GM13977 (cell line): ENCODE measurements around the gene POLR3G.
A peak's percentile ranks its signal among the peaks of the same experiment; 100 is the strongest.

Experiments
- DNase-seq: peaks from one replicate; pipeline ENCODE4 v3.0.0; 2012; ENCODE audit warnings: low spot score
- in situ Hi-C: fragments of 300-500 bp; cut with MboI; formaldehyde crosslinking; loops from one replicate; pipeline ENCODE4 v1.12.0; 2022; ENCODE audit warnings: low sequenced_read_pairs, low pct_unique_long_range_greater_than_20kb, mixed read lengths, inconsistent platforms; ENCODE audit not compliant: unreplicated experiment
- TF ChIP-seq, protein P1 (sequence below): IDR thresholded peaks from 2 replicates; pipeline ENCODE4 v1.5.1; 2012; ENCODE audit warnings: mild to moderate bottlenecking, control low read depth; ENCODE audit not compliant: insufficient read depth; ENCODE audit errors: extremely low read depth, missing control alignments

POLR3G gene

DNA sequence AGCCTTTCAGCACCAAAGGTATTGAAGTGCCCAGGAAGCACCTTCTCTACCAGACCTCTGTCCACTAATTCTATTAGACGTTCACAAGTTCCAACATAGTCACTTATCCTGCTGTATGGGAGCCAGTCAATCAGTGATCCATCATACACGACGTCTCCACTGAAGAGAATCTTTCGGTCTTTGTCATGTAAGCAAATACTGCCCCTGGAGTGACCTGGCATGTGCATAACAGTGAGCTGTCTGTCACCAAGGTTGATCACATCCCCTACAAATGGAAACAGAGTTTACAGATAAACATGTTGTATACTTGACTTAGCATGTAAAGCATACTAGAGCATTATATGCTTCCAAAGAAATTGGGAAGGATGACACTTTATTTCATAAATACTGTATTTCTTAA is 13.4 kb upstream of the POLR3G start:
- in situ Hi-C loops = loop anchor here (25.0 kb wide), 1 partner anchor 326 kb away; no protein-coding TSS in a partner anchor
- DNase-seq = no peak
- TF ChIP-seq, protein P1, sequence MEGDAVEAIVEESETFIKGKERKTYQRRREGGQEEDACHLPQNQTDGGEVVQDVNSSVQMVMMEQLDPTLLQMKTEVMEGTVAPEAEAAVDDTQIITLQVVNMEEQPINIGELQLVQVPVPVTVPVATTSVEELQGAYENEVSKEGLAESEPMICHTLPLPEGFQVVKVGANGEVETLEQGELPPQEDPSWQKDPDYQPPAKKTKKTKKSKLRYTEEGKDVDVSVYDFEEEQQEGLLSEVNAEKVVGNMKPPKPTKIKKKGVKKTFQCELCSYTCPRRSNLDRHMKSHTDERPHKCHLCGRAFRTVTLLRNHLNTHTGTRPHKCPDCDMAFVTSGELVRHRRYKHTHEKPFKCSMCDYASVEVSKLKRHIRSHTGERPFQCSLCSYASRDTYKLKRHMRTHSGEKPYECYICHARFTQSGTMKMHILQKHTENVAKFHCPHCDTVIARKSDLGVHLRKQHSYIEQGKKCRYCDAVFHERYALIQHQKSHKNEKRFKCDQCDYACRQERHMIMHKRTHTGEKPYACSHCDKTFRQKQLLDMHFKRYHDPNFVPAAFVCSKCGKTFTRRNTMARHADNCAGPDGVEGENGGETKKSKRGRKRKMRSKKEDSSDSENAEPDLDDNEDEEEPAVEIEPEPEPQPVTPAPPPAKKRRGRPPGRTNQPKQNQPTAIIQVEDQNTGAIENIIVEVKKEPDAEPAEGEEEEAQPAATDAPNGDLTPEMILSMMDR = no peak

DNA sequence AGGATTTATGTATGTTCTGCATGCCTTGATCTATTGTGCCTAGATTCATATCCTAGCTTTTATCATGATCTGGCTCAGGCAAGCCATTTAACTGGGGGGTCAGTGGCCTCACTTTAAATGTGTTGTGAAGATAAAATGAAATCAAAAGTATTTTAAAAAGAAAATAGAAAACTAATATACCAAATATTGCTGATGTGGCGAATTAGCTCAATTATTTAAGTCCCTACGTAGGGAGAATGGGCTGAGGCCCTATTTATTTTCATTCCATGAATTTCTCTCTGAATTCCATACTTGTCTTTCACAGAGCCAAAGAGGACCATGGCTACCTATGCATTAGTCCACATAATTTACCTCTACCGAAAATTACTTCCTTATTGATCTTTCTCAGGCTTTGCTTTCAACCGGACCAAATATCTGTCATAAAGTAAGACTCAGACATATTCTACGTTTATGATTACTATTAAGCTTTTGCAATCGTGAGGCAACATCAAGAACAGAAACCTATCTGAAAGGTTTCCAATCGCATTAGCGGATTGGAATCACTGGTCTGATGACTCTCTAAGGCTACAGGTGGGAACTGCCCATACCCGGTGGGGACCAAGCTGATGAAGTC is 1.8 kb upstream of the POLR3G start:
- in situ Hi-C loops = loop anchor here (25.0 kb wide), 1 partner anchor 314 kb away; no protein-coding TSS in a partner anchor
- TF ChIP-seq, protein P1 = no peak
- peak; percentile 23 for DNase-seq

DNA sequence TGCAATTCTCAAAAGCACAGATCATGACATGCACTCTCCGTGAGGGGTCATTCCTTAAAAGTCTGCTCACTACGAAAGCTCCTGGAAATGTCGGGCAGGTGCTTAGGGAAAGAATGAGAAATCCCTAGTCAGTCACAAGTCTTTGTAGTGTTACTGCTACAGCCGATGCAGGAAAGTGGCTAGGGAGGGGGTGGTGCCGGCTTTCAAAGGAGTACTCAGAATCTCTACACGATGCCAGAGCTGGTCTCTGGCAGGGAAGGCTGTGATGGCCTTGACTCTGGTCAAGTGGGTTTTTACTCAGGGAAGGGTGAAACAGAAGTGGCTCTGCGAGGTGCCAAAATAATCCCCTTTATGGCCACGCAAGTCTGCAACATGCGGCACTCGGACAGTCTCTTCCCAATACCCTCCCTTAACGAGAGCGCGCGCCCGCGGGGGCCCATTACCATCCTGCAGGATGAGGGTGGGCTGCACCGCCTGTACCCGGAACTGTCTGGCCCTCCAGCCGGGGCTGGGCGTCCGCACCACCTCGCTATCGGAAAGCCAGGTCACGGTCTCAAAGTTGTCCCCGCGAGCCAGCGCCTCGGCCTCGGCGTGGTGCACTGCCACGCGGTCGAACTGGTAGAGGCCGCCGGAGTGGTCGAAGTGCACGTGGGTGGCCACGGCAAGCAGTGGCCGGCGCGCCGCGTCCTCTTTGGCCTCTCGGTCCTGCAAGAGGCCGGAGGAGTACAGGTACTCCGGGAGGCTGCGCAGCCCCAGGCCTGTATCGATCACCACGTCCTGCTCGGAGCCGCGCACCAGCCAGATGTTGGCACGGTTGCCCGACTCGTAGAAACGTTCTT is 1.0 kb upstream of the POLR3G start:
- in situ Hi-C loops = loop anchor here (25.0 kb wide), 1 partner anchor 314 kb away; no protein-coding TSS in a partner anchor
- peak; percentile 22 for DNase-seq

DNA sequence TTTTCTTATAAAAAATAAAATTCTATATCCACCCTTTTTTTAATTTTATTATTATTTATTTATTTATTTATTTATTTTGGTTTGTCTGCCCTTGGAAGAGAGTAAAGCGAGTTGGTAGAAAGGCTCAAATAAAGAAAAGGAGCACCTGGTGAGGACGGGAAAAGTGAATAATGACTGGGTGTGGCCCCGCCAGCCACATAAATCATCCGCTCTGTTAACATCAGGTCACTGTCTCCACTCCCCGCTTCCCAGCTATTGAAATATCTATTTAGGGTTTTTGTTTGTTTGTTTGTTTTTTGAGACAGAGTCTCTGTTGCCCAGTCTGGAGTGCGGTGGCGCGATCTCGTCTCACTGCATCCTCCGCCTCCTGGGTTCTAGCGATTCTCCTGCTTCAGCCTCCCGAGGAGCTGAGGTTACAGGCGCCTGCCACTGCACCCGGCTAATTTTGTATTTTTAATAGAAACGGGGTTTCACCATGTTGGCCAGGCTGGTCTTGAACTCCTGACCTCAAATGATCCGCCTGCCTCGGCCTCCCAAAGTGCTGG is 844 bp downstream of the POLR3G start:
- TF ChIP-seq, protein P1 = no peak
- in situ Hi-C loops = no loop called here
- no peak for DNase-seq

More for the DNA sequence above, 1.0 kb upstream of the POLR3G start:
- TF ChIP-seq, protein P1 = no peak

DNA sequence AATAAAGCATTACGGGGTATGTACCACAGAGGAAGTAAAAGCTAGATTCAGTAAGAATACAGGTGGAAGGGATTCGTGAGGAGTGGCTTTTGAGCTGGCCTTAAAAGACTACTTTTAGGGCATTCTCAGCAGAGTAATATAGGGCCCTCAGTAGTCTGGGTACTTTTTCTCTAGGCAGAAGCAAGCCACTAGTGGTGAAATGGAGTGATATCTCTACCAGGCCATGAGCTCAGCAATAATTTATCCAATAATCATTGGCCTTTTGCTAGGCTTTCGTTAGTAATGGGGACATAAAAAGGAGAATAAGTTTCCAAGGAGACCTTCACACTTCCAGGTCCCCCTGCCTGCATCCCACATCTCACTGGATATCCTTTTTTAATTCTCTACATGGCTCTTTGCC is 1.7 kb downstream of the POLR3G start:
- in situ Hi-C loops = no loop called here
- DNase-seq = no peak
- TF ChIP-seq, protein P1 = no peak

DNA sequence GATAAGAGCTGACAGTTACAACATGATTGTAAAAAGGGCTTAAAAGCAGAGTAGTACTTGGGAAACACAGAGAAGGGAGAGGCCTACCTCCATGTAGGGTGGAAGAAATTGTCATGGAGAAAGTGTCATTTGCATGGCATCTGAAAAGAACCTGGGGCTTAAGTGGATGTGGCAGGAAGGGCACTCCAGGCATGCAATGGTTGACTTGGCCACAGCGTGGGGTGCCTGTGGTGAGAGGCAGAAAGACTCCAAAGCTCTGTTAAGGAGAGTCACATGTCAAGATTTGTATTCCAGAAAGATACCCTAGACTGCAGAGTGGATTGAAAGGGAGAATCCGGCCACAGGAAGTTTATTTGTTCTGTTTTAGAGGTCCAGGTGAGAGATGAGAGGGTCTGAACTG is 2.4 kb downstream of the POLR3G start:
- TF ChIP-seq, protein P1 = no peak
- in situ Hi-C loops = no loop called here
- DNase-seq = no peak
